ENCODE results near the gene QRSL1. TPM values are rescaled to one million over a fixed set of nuclear protein-coding genes. Genes with fewer than 3 reads are reported as not detected.

The QRSL1 gene
- total and polyA plus RNA-seq, 2 experiments from 2014 or later: 18.4 to 19.3 TPM

GRCh38 chr6:106581468-106581867, 47.9 kb upstream of the QRSL1 start (continued):
- TF ChIP-seq ZNF462 (CRISPR knock-in tag; IDR thresholded peaks at IDR 0.05) (no peak), STAT1 (IDR thresholded peaks at IDR 0.05; ENCODE audit: unreplicated experiment) (no peak)

GRCh38 chr6:106586815-106587415, 42.5 kb upstream of the QRSL1 start:
- Histone ChIP-seq H3K27me3 (ENCODE audit: insufficient read depth) (no peaks in the 10 kb centered on the region), H3K27ac (ENCODE audit: low read depth) (no peak overlapping the region), H3K9me2 (ENCODE audit: insufficient read depth) (0 out of 2 replicates have a peak, but pooled peaks cover 5% of the 10 kb centered on the region), H3K4me3 (no peak overlapping the region), H3K36me3 (ENCODE audit: insufficient read depth) (peaks cover 4% of the 10 kb centered on the region; the same call in 1 of the 2 replicates), H3F3A (replicated peaks; ENCODE audit: low read depth) (no peaks in the 10 kb centered on the region), H3K79me2 (replicated peaks; ENCODE audit: insufficient read depth) (no peaks in the 10 kb centered on the region), H3K4me1 (ENCODE audit: insufficient read depth) (peaks cover 8% of the 10 kb centered on the region), H3K4me2 (no peak overlapping the region), H4K20me1 (replicated peaks; ENCODE audit: insufficient read depth) (no peaks in the 10 kb centered on the region; the same call in 1 of the 2 replicates), H2AFZ (no peak overlapping the region)
- H3K27me3 Mint-ChIP-seq (ENCODE audit: insufficient read depth, low read depth, poor library complexity): peaks cover 7% of the 10 kb centered on the region
- H3K9me3 Mint-ChIP-seq: no peaks in the 10 kb centered on the region; the same call in 2 of the 3 replicates
- H3K36me3 Mint-ChIP-seq (ENCODE audit: low read depth): peaks cover 47% of the 10 kb centered on the region; the same call in 2 of the 3 replicates
- no peak overlapping the region for H3K27ac Mint-ChIP-seq
- DNase-seq (ENCODE audit: low spot score): no peak
- H3K4me3 Mint-ChIP-seq: no peak overlapping the region
- peaks cover 12% of the 10 kb centered on the region; the same call in 2 of the 3 replicates for H3K4me1 Mint-ChIP-seq
- ATAC-seq: no peak
- TF ChIP-seq ETS1 (IDR thresholded peaks at IDR 0.05) (no peak), ZNF462 (CRISPR knock-in tag; IDR thresholded peaks at IDR 0.05) (no peak), NANOG (IDR thresholded peaks at IDR 0.05; ENCODE audit: borderline replicate concordance) (no peak), CREB1 (CRISPR knock-in tag; IDR thresholded peaks at IDR 0.05; ENCODE audit: low read depth) (no peak), POLR2AphosphoS5 (IDR thresholded peaks at IDR 0.05; ENCODE audit: low read depth) (no peak), EZH2 (IDR thresholded peaks at IDR 0.05; ENCODE audit: low read depth, unreplicated experiment) (no peak), EZH2phosphoT487 (IDR thresholded peaks at IDR 0.05; ENCODE audit: unreplicated experiment) (no peak)
